ENCODE results near the gene VASH2. TPM values are rescaled to one million over a fixed set of nuclear protein-coding genes. Genes with fewer than 3 reads are reported as not detected.

The VASH2 gene
- total RNA-seq, 1 experiment from 2014 or later, result 303 TPM

- no peak for TF ChIP-seq ZNF281 (CRISPR knock-in tag; IDR thresholded peaks at IDR 0.05)
- TF ChIP-seq ZNF219 (CRISPR knock-in tag; IDR thresholded peaks at IDR 0.05; ENCODE audit: borderline replicate concordance), result no peak
- TF ChIP-seq CREB1 (CRISPR knock-in tag; IDR thresholded peaks at IDR 0.05), result no peak
- TF ChIP-seq FOXK1 (CRISPR knock-in tag; IDR thresholded peaks at IDR 0.05), result no peak
- no peak for TF ChIP-seq TEAD1 (CRISPR knock-in tag; IDR thresholded peaks at IDR 0.05)
- no peak for TF ChIP-seq RELA (CRISPR knock-in tag; IDR thresholded peaks at IDR 0.05; ENCODE audit: borderline replicate concordance)
- TF ChIP-seq NR1H2 (CRISPR knock-in tag; IDR thresholded peaks at IDR 0.05), result no peak
- TF ChIP-seq ESRRA (CRISPR knock-in tag; IDR thresholded peaks at IDR 0.05; ENCODE audit: borderline replicate concordance), result no peak
Measured at GRCh38 chr1:212976586-212976985, 26.2 kb downstream of the VASH2 start (continued).

GRCh38 chr1:212977781-212978645, 27.7 kb downstream of the VASH2 start:
- Mint-ChIP-seq H3K4me3 (no peak overlapping the region), H3K27ac (peak overlapping the region; percentile 71), H3K4me1 (peaks cover 96% of the 10 kb centered on the region), H3K27me3 (ENCODE audit: low read depth) (no peaks in the 10 kb centered on the region), H3K9me3 (no peaks in the 10 kb centered on the region), H3K36me3 (peaks cover 97% of the 10 kb centered on the region)
- ChIA-PET POLR2A (interaction anchor here (0.7 to 1.7 kb wide), 3 partner anchors 10 to 27 kb away, joined by 3 read pairs; no protein-coding TSS in a partner anchor), CTCF (interaction anchor here (1.7 to 2.0 kb wide), 2 partner anchors 10 to 16 kb away, joined by 6 to 11 read pairs; no protein-coding TSS in a partner anchor)
- no peak for TF ChIP-seq JAZF1 (CRISPR knock-in tag; IDR thresholded peaks at IDR 0.05)
- peak; percentile 83 for TF ChIP-seq PRDM15 (CRISPR knock-in tag; IDR thresholded peaks at IDR 0.05)
- TF ChIP-seq PRRX2 (CRISPR knock-in tag; IDR thresholded peaks at IDR 0.05), result no peak
- DNase-seq (ENCODE audit: low spot score) (no peak), ATAC-seq (no peak)

- Mint-ChIP-seq H3K9me3 (no peaks in the 10 kb centered on the region), H3K4me3 (no peak overlapping the region), H3K27ac (peak overlapping the region; percentile 71), H3K4me1 (peaks cover 95% of the 10 kb centered on the region), H3K27me3 (ENCODE audit: low read depth) (no peaks in the 10 kb centered on the region), H3K36me3 (peaks cover 97% of the 10 kb centered on the region)
- CTCF ChIA-PET, result interaction anchor here (0.6 to 3.5 kb wide), 8 partner anchors 12 to 122 kb away, joined by 3 to 24 read pairs (median 4); partner anchors contain the start of gene FLVCR1
- ATAC-seq (no peak), DNase-seq (ENCODE audit: low spot score) (no peak)
- POLR2A ChIA-PET, result interaction anchor here (0.6 to 1.7 kb wide), 3 partner anchors 12 to 105 kb away, joined by 3 to 9 read pairs (median 3); no protein-coding TSS in a partner anchor
- 0 out of 2 replicates have a peak, but pooled peaks have one; percentile 48 for TF ChIP-seq TEAD1 (CRISPR knock-in tag; IDR thresholded peaks at IDR 0.05)
- TF ChIP-seq ZNF281 (CRISPR knock-in tag; IDR thresholded peaks at IDR 0.05), result no peak
Measured at GRCh38 chr1:212979340-212980122, 29.2 kb downstream of the VASH2 start.

Measured in WTC11 (cell line).